HepG2 (cell line): Measurements from ENCODE around the gene TRIM10. TPM values are rescaled to one million over a fixed set of nuclear protein-coding genes. Genes with fewer than 3 reads are reported as not detected.

Experiments used
- ATAD3A ChIP-seq: sonication (generic); formaldehyde crosslinking; IDR thresholded peaks from 2 replicates; pipeline ENCODE4 v1.4.0; 2020; ENCODE audit warnings: missing genetic modification reagents
- ELF1 ChIP-seq: sonication (generic); formaldehyde crosslinking; IDR thresholded peaks from 2 replicates; pipeline ENCODE4 v1.4.0; 2020; ENCODE audit warnings: missing genetic modification reagents
- MXD4 ChIP-seq: IDR thresholded peaks from 2 replicates; pipeline ENCODE4 v1.6.1; 2016; ENCODE audit warnings: mild to moderate bottlenecking, missing biosample characterization, missing genetic modification reagents
- MYC ChIP-seq: sonication (generic); formaldehyde crosslinking; IDR thresholded peaks from 2 replicates; pipeline ENCODE4 v1.9.0; 2021; ENCODE audit warnings: missing genetic modification reagents, borderline replicate concordance
- PHB2 ChIP-seq: fragments of 450-650 bp; IDR thresholded peaks from 2 replicates; pipeline ENCODE4 v1.6.1; 2018; ENCODE audit not compliant: partially characterized antibody
- PRPF4 ChIP-seq: fragments of 200-400 bp; formaldehyde crosslinking; IDR thresholded peaks from 2 replicates; pipeline ENCODE4 v1.6.1; 2016; ENCODE audit warnings: low read length, low read depth; ENCODE audit not compliant: poor library complexity, severe bottlenecking
- RCOR2 ChIP-seq: IDR thresholded peaks from 2 replicates; pipeline ENCODE4 v1.6.1; 2016; ENCODE audit warnings: missing biosample characterization, missing genetic modification reagents
- SAFB2 ChIP-seq: sonication (generic); formaldehyde crosslinking; IDR thresholded peaks from 2 replicates; pipeline ENCODE4 v1.5.1; 2020; ENCODE audit warnings: missing genetic modification reagents, low read depth, mild to moderate bottlenecking, borderline replicate concordance
- SMAD9 ChIP-seq: sonication (generic); formaldehyde crosslinking; IDR thresholded peaks from 2 replicates; pipeline ENCODE4 v1.5.1; 2020; ENCODE audit warnings: mild to moderate bottlenecking, missing genetic modification reagents
- SP1 ChIP-seq, 2 experiments: fragments of 450-650 bp in 1 of 2; sonication (generic) in 1 of 2; formaldehyde crosslinking in 1 of 2; IDR thresholded peaks; 2 replicates each; pipeline versions ENCODE4 v1.4.0 to v1.6.1; 2016 to 2020; ENCODE audit warnings: missing genetic modification reagents in 1 of 2
- SRSF9 ChIP-seq: fragments of 200-400 bp; formaldehyde crosslinking; IDR thresholded peaks from 2 replicates; pipeline ENCODE4 v1.6.1; 2018; ENCODE audit warnings: borderline replicate concordance, mild to moderate bottlenecking, low read depth, low read length; ENCODE audit not compliant: insufficient read depth, poor library complexity, severe bottlenecking
- ZBTB3 ChIP-seq: sonication (generic); formaldehyde crosslinking; IDR thresholded peaks from 2 replicates; pipeline ENCODE4 v1.4.0; 2020; ENCODE audit warnings: low read depth, mild to moderate bottlenecking, moderate library complexity, missing genetic modification reagents, borderline replicate concordance
- ZNF260 ChIP-seq: sonication (generic); formaldehyde crosslinking; IDR thresholded peaks from 2 replicates; pipeline ENCODE4 v1.4.0; 2020; ENCODE audit warnings: missing genetic modification reagents, low read depth, mild to moderate bottlenecking, borderline replicate concordance
- ZNF547 ChIP-seq: sonication (generic); formaldehyde crosslinking; IDR thresholded peaks from 2 replicates; pipeline ENCODE4 v1.5.1; 2020; ENCODE audit warnings: mild to moderate bottlenecking, missing genetic modification reagents
- ZNF574 ChIP-seq: sonication (generic); formaldehyde crosslinking; IDR thresholded peaks from 2 replicates; pipeline ENCODE4 v1.4.0; 2020; ENCODE audit warnings: missing genetic modification reagents
- ZNF614 ChIP-seq: IDR thresholded peaks from 2 replicates; pipeline ENCODE4 v1.6.1; 2018; ENCODE audit warnings: missing biosample characterization, missing genetic modification reagents, inconsistent platforms, borderline replicate concordance
- ZNF639 ChIP-seq: conservative IDR thresholded peaks from 2 replicates; pipeline ENCODE4 v1.6.1; 2018; ENCODE audit warnings: missing genetic modification reagents
- ZNF672 ChIP-seq: sonication (generic); formaldehyde crosslinking; IDR thresholded peaks from 2 replicates; pipeline ENCODE4 v1.8.1; 2022; ENCODE audit warnings: missing genetic modification reagents
- ZNF777 ChIP-seq: sonication (generic); formaldehyde crosslinking; IDR thresholded peaks from 2 replicates; pipeline ENCODE4 v1.4.0; 2020; ENCODE audit warnings: missing genetic modification reagents
- polyA plus RNA-seq, 8 experiments: library from polyadenylated mRNA; depleted of rRNA in 3 of 8; stranded (reverse) in 7 of 8; unstranded in 1 of 8; fragments of >200 nt; fragmentation: Illumina TruSeq in 4 of 8; extraction: Trizol in 4 of 8; gene quantifications; 2 replicates each; pipeline versions ENCODE4 v1.2.1 to v1.2.3, GENCODE V29; 2011 to 2016; ENCODE audit warnings: low read depth in 4 of 8, missing spikeins in 1 of 8, mixed read lengths in 1 of 8; ENCODE audit not compliant: insufficient read depth in 1 of 8
- total RNA-seq, 5 experiments: library from RNA; depleted of rRNA; stranded (reverse); fragments of >200 nt; fragmentation: Illumina TruSeq; extraction: Trizol; gene quantifications; 2 replicates each; pipeline ENCODE4 v1.2.3, GENCODE V29; 2016; ENCODE audit warnings: low read depth in 1 of 5
- TF ChIP-seq, protein P1 (sequence below): sonication (generic); formaldehyde crosslinking; conservative IDR thresholded peaks from 2 replicates; pipeline ENCODE4 v1.8.1; 2023; ENCODE audit warnings: missing genetic modification reagents
- TF ChIP-seq, protein P2 (sequence below): sonication (generic); formaldehyde crosslinking; IDR thresholded peaks from 2 replicates; pipeline ENCODE4 v1.4.0; 2020; ENCODE audit warnings: mild to moderate bottlenecking, missing genetic modification reagents
- TF ChIP-seq, protein P3 (sequence below): sonication (generic); formaldehyde crosslinking; conservative IDR thresholded peaks from 2 replicates; pipeline ENCODE4 v1.4.0; 2020; ENCODE audit warnings: missing genetic modification reagents

Gene TRIM10
- total and polyA plus RNA-seq, 2 of the 13 experiments (the other 11 are each of a cell fraction or from before 2014, with no cell fraction given): 4.1 to 6.8 TPM

GRCh38 chr6:30163918-30164654 is 3.1 kb upstream of the TRIM10 start (continued):
- no peak for TF ChIP-seq PHB2
- no peak for TF ChIP-seq RCOR2 (CRISPR knock-in tag)
- 0 out of 2 replicates have a peak, but pooled peaks have one; percentile 31 for TF ChIP-seq ZNF547 (CRISPR knock-in tag)
- TF ChIP-seq ZNF614: no peak
- no peak for TF ChIP-seq ZNF260
- TF ChIP-seq SRSF9: no peak
- TF ChIP-seq ZNF574 (CRISPR knock-in tag): peak; percentile 0; the same call in 1 of the 2 replicates
- TF ChIP-seq, protein P1, sequence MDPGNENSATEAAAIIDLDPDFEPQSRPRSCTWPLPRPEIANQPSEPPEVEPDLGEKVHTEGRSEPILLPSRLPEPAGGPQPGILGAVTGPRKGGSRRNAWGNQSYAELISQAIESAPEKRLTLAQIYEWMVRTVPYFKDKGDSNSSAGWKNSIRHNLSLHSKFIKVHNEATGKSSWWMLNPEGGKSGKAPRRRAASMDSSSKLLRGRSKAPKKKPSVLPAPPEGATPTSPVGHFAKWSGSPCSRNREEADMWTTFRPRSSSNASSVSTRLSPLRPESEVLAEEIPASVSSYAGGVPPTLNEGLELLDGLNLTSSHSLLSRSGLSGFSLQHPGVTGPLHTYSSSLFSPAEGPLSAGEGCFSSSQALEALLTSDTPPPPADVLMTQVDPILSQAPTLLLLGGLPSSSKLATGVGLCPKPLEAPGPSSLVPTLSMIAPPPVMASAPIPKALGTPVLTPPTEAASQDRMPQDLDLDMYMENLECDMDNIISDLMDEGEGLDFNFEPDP (CRISPR knock-in tag): 0 out of 2 replicates have a peak, but pooled peaks have one; percentile 63
- no peak for TF ChIP-seq ZNF777
- no peak for TF ChIP-seq ATAD3A (CRISPR knock-in tag)
- TF ChIP-seq, protein P2, sequence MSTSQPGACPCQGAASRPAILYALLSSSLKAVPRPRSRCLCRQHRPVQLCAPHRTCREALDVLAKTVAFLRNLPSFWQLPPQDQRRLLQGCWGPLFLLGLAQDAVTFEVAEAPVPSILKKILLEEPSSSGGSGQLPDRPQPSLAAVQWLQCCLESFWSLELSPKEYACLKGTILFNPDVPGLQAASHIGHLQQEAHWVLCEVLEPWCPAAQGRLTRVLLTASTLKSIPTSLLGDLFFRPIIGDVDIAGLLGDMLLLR (CRISPR knock-in tag): no peak
- TF ChIP-seq ZNF639 (CRISPR knock-in tag): no peak
- TF ChIP-seq, protein P3, sequence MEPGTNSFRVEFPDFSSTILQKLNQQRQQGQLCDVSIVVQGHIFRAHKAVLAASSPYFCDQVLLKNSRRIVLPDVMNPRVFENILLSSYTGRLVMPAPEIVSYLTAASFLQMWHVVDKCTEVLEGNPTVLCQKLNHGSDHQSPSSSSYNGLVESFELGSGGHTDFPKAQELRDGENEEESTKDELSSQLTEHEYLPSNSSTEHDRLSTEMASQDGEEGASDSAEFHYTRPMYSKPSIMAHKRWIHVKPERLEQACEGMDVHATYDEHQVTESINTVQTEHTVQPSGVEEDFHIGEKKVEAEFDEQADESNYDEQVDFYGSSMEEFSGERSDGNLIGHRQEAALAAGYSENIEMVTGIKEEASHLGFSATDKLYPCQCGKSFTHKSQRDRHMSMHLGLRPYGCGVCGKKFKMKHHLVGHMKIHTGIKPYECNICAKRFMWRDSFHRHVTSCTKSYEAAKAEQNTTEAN: 0 out of 2 replicates have a peak, but pooled peaks have one; percentile 5
- 0 out of 2 replicates have a peak, but pooled peaks have one; percentile 0 for TF ChIP-seq ZBTB3 (CRISPR knock-in tag)
- 0 out of 2 replicates have a peak, but pooled peaks have one; percentile 4 for TF ChIP-seq ELF1 (CRISPR knock-in tag)
- TF ChIP-seq SP1 (IDR thresholded peaks at IDR 0.05): no peak
- no peak for TF ChIP-seq SP1 (CRISPR knock-in tag; IDR thresholded peaks at IDR 0.05)
- no peak for TF ChIP-seq MYC (CRISPR knock-in tag)
- TF ChIP-seq SMAD9 (CRISPR knock-in tag): 0 out of 2 replicates have a peak, but pooled peaks have one; percentile 74
- 0 out of 2 replicates have a peak, but pooled peaks have one; percentile 2 for TF ChIP-seq ZNF672 (CRISPR knock-in tag)
- no peak for TF ChIP-seq PRPF4
- TF ChIP-seq MXD4 (CRISPR knock-in tag): no peak
- TF ChIP-seq SAFB2: no peak
